CD4-positive, alpha-beta T cell (primary cell): ENCODE data around the gene PBOV1. TPM values are rescaled to one million over a fixed set of nuclear protein-coding genes. Genes with fewer than 3 reads are reported as not detected.

Experiments
- ATAC-seq: fragments of 200-7000 bp; cut with Tn5 transposase; one replicate; pipeline ENCODE4 v1.10.0; 2022; ENCODE audit warnings: mild to moderate bottlenecking; ENCODE audit not compliant: poor library complexity
- CTCF ChIA-PET: fragments of 350-600 bp; sonication (Branson Sonifier 250); formaldehyde crosslinking; loops from one replicate; lab custom pipeline; 2021; ENCODE audit warnings: antibody characterized with exemption, inconsistent platforms; lab: Charles Lee
- POLR2A ChIA-PET: fragments of 350-600 bp; sonication (Branson Sonifier 250); formaldehyde crosslinking; loops from one replicate; lab custom pipeline; 2021; ENCODE audit warnings: antibody characterized with exemption, inconsistent platforms; lab: Charles Lee
- DNase-seq, 14 experiments: peaks; one replicate each; pipeline ENCODE4 v3.0.0-alpha.2; 2013 to 2020; ENCODE audit warnings: mixed read lengths in 2 of 14
- H3K27ac ChIP-seq, 2 donors: one replicate each; pipeline versions ENCODE4 v1.5.1 to v1.7.0; 2013; ENCODE audit warnings: low read length in 2 of 2, low read depth in 1 of 2, mild to moderate bottlenecking in 1 of 2
- H3K27me3 ChIP-seq, 2 experiments: 1 replicate in 1 of 2; 2 replicates in 1 of 2; pipeline versions ENCODE4 v1.6.1 to v1.7.0; 2013; ENCODE audit warnings: low read length in 2 of 2, control low read depth in 1 of 2, mild to moderate bottlenecking in 1 of 2, moderate library complexity in 1 of 2; ENCODE audit not compliant: insufficient read depth in 2 of 2, control insufficient read depth in 1 of 2
- H3K36me3 ChIP-seq: one replicate; pipeline ENCODE4 v1.6.1; 2013; ENCODE audit warnings: low read length, control low read depth; ENCODE audit not compliant: insufficient read depth
- H3K4me1 ChIP-seq: one replicate; pipeline ENCODE4 v1.6.1; 2013; ENCODE audit warnings: low read length, control low read depth; ENCODE audit not compliant: insufficient read depth
- H3K4me3 ChIP-seq: one replicate; pipeline ENCODE4 v1.5.1; 2013; ENCODE audit warnings: mild to moderate bottlenecking, low read length, moderate library complexity
- H3K9me3 ChIP-seq, 2 experiments: 1 replicate in 1 of 2; 2 replicates in 1 of 2; pipeline versions ENCODE4 v1.6.1 to v1.7.0; 2013; ENCODE audit warnings: low read length in 2 of 2, mild to moderate bottlenecking in 2 of 2, control low read depth in 1 of 2, moderate library complexity in 1 of 2; ENCODE audit not compliant: control insufficient read depth in 1 of 2, insufficient read depth in 1 of 2
- H3K27ac Mint-ChIP-seq: one replicate; pipeline ENCODE4 v1.8.0; 2020; ENCODE audit warnings: mixed read lengths
- H3K27me3 Mint-ChIP-seq: one replicate; pipeline ENCODE4 v1.8.0; 2021; ENCODE audit warnings: mixed read lengths
- H3K36me3 Mint-ChIP-seq: one replicate; pipeline ENCODE4 v1.8.0; 2021; ENCODE audit warnings: low read depth, mixed read lengths
- H3K4me1 Mint-ChIP-seq: one replicate; pipeline ENCODE4 v1.8.0; 2021; ENCODE audit warnings: low read depth, mixed read lengths
- H3K4me3 Mint-ChIP-seq: one replicate; pipeline ENCODE4 v1.8.0; 2020; ENCODE audit warnings: mild to moderate bottlenecking, mixed read lengths
- H3K9me3 Mint-ChIP-seq: one replicate; pipeline ENCODE4 v1.8.0; 2020; ENCODE audit warnings: mixed read lengths
- intact Hi-C, 2 experiments: fragments of 100-400 bp; cut with DNase I in 1 of 2; cut with micrococcal nuclease in 1 of 2; formaldehyde crosslinking; loops; one replicate each; pipeline versions ENCODE4 v1.15.1 to v1.9.0; 2023 to 2025; cut with DNase I, micrococcal nuclease
- total RNA-seq, 174 experiments: library from RNA in 2 of 174; stranded (reverse) in 2 of 174; gene quantifications; one replicate each; pipeline ENCODE4 v1.2.3 and lab custom pipeline; 2021 to 2026
- TF ChIP-seq, protein P1 (sequence below): fragments of 200-600 bp; IDR thresholded peaks from one replicate; pipeline ENCODE4 v1.8.0; 2022; ENCODE audit warnings: antibody characterized with exemption, mild to moderate bottlenecking

The PBOV1 gene
- total RNA-seq, 2 experiments from 2014 or later = not detected

DNA sequence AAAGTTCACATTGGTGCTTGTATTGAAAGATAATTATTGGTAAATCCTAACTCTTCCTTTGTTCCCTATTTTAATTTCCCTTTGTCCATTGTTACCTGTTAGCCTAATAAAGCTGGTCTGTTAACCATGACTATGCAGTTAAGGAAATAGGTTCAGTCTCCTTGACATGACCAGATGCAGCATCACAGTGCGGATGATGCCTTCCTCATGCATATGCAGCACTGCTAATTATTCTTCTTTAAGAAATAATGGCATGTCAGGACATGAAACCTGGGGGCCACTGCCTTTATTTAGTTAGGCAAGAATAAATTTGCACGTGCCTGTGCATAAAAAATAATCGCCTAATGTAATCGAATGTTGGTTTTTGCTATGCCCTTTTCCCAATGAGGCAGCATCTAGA, 16.5 kb downstream of the PBOV1 start:
- H3K4me3 ChIP-seq = no peak overlapping the region
- no peaks in the 10 kb centered on the region for H3K4me1 ChIP-seq
- no peak overlapping the region for H3K27ac ChIP-seq
- TF ChIP-seq, protein P1, sequence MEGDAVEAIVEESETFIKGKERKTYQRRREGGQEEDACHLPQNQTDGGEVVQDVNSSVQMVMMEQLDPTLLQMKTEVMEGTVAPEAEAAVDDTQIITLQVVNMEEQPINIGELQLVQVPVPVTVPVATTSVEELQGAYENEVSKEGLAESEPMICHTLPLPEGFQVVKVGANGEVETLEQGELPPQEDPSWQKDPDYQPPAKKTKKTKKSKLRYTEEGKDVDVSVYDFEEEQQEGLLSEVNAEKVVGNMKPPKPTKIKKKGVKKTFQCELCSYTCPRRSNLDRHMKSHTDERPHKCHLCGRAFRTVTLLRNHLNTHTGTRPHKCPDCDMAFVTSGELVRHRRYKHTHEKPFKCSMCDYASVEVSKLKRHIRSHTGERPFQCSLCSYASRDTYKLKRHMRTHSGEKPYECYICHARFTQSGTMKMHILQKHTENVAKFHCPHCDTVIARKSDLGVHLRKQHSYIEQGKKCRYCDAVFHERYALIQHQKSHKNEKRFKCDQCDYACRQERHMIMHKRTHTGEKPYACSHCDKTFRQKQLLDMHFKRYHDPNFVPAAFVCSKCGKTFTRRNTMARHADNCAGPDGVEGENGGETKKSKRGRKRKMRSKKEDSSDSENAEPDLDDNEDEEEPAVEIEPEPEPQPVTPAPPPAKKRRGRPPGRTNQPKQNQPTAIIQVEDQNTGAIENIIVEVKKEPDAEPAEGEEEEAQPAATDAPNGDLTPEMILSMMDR = no peak
- no peak overlapping the region for H3K4me3 Mint-ChIP-seq
- no peaks in the 10 kb centered on the region for H3K9me3 Mint-ChIP-seq
- H3K27me3 Mint-ChIP-seq = peaks cover 38% of the 10 kb centered on the region
- H3K36me3 ChIP-seq = no peaks in the 10 kb centered on the region
- DNase-seq (no peak), ATAC-seq (no peak)
- ChIA-PET POLR2A (no interaction called here), CTCF (no interaction called here)
- no peaks in the 10 kb centered on the region for H3K9me3 ChIP-seq
- intact Hi-C loops = no loop called here
- no peaks in the 10 kb centered on the region for H3K27me3 ChIP-seq
- H3K4me1 Mint-ChIP-seq = no peaks in the 10 kb centered on the region
- no peaks in the 10 kb centered on the region for H3K36me3 Mint-ChIP-seq
- no peak overlapping the region for H3K27ac Mint-ChIP-seq

DNA sequence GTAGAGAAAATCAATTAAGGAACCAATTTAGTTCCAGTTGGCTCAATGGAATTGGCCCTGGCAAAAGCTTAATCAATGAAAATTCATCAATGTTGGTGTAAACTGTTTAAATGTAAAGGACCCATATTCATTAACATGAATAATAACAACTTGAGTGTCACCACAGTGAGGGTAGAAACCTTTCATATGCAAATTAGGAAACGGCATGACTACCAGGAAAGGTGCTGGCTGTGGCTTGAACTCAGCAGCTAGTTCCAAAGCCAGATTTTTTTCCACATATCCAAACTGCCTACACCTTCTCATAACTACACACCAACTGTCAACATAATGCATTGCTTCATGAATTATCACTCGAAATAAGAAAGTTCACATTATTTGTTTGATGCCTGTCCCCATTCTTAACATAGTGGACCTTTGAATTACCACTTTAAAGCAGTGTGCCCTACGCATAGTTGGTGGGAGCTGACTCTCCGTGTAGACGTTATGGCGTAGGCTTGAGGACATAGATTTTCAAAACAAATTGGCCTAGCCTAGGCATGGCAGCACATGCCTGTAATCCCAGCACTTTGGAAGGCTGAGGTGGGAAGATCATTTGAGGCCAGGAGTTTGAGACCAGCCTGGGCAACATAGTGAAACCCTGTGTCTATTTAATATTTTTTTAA, 19.7 kb downstream of the PBOV1 start:
- ChIA-PET CTCF (no interaction called here), POLR2A (no interaction called here)
- Histone ChIP-seq H3K36me3 (no peaks in the 10 kb centered on the region), H3K27ac (no peak overlapping the region), H3K4me1 (no peaks in the 10 kb centered on the region), H3K27me3 (no peaks in the 10 kb centered on the region), H3K9me3 (no peaks in the 10 kb centered on the region), H3K4me3 (no peak overlapping the region)
- TF ChIP-seq, protein P1 = no peak
- DNase-seq (no peak), ATAC-seq (no peak)
- H3K4me1 Mint-ChIP-seq = no peaks in the 10 kb centered on the region
- intact Hi-C loops = no loop called here
- no peak overlapping the region for H3K27ac Mint-ChIP-seq
- H3K27me3 Mint-ChIP-seq = peaks cover 37% of the 10 kb centered on the region
- no peaks in the 10 kb centered on the region for H3K9me3 Mint-ChIP-seq
- no peaks in the 10 kb centered on the region for H3K36me3 Mint-ChIP-seq
- no peak overlapping the region for H3K4me3 Mint-ChIP-seq

DNA sequence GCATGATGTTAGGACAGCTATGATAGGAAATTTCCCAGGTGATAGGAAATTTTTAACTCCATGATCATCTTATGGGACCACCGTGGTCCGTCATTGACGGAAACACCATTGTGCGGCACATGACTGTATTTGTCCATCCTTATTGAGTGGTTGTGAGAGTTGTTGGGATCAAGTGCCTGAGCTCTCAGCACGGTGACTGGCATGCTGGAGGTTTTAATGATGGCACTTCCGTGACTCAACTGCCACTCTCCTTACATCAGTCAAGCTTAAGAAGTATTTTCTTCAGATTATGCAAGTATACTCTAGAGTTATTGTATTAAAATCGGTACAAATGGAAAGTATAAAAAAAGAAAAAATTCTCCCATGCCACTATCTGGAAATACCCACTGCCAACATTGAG, 20.7 kb downstream of the PBOV1 start:
- no peak for DNase-seq
- no peak overlapping the region for H3K27ac ChIP-seq
- no peaks in the 10 kb centered on the region for H3K27me3 ChIP-seq
- intact Hi-C loops = no loop called here
- Mint-ChIP-seq H3K4me3 (no peak overlapping the region), H3K9me3 (no peaks in the 10 kb centered on the region), H3K36me3 (no peaks in the 10 kb centered on the region), H3K27me3 (peaks cover 29% of the 10 kb centered on the region), H3K27ac (no peak overlapping the region), H3K4me1 (no peaks in the 10 kb centered on the region)
- TF ChIP-seq, protein P1 = no peak
- H3K9me3 ChIP-seq = no peaks in the 10 kb centered on the region
- H3K4me1 ChIP-seq = no peaks in the 10 kb centered on the region
- H3K4me3 ChIP-seq = no peak overlapping the region
- ATAC-seq = no peak
- CTCF ChIA-PET = no interaction called here
- H3K36me3 ChIP-seq = no peaks in the 10 kb centered on the region
- POLR2A ChIA-PET = no interaction called here
